GOT3 (cell line): ENCODE measurements around the gene SMPD3.

Experiments
- DNase-seq: peaks from one replicate; lab custom pipeline; 2025; ENCODE audit warnings: mixed read lengths; lab: John Stamatoyannopoulos, UW

SMPD3 gene

DNA sequence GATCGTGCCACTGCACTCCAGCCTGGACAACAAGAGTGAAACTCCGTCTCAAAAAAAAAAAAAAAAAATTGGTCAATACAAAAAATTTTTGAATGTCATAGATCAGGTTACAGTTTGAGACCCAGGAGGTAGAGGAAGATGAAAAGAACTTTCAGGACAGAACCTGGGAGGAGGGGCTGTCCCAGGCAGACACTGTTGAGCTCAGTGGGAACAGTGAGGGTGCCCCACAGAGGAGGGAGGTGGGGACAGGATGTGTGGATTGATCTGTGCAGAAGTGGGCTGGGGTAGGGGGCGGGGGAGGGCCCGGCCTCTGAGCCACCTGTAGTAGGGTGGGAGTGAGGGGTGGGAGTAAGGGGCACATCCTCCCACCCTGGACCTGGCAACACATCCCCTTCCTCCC lies 79.1 kb downstream of the SMPD3 start:
- no peak for DNase-seq

DNA sequence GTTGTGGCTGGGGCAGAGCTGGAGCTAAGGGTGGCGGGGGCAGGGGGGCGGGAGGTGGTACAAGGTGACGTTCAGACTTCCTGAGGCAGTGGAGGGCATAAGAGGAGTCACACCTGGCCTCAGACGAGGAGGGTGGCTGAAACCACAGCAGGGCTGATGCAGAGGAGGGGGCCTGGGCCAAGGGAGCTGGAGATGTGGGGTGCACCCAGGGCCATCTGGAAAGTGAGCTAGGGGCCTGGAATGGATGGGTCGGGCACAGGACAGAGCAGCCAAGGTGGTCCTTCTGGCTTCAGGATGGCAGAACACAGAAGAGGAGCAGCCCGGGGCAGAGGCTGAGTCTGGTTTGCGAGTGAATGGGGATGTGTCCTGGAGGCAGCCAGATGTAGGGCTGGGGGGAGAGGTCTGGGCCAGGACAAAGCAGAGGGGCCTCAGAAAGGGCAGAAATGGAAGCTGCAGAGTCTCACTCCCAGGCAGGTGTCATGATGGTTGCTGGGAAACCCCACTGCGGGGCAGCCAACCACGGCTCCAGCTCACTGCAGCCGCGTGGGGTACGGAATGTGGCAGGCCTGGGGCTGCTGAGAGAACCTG lies 79.9 kb downstream of the SMPD3 start:
- no peak for DNase-seq

DNA sequence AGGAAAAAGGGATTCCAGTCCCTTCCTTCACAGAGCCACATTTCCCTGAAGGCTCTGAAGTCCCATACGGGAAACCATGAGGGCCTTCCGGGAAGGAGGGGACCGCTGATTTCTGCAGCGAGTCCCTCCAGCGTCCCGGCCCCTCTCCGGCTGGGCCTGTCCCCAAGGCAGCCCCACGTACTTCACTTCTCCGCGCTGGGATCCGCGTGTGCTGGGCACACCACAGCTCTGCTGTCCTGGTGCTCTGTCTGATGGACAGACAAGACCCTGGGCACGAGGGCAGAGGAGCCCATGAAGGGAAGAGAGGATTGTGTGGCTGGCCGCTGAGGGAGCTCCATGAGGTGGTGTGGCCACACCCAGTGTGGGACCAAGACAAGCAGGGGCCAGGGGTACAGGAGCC lies 80.4 kb downstream of the SMPD3 start:
- no peak for DNase-seq

DNA sequence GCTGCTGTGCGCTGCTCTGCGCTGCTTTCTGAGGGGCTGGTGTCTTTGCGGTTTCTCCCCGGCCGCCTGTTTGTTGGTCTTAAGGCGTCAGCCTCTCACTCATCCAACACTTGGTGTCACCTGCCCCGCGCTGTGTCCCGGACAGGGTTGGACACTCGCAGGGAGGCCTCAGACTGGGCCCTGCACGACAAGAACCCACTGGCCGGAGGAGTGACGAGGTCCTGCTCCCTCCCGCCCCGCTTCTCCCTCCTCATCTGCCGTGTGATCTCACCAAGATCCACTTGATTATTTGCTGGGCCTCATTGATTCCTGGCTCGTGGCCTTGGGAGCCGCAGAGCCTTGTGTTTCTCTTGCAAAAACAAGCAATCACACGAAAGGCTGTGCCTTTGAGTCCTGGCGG lies 80.9 kb downstream of the SMPD3 start:
- no peak for DNase-seq

DNA sequence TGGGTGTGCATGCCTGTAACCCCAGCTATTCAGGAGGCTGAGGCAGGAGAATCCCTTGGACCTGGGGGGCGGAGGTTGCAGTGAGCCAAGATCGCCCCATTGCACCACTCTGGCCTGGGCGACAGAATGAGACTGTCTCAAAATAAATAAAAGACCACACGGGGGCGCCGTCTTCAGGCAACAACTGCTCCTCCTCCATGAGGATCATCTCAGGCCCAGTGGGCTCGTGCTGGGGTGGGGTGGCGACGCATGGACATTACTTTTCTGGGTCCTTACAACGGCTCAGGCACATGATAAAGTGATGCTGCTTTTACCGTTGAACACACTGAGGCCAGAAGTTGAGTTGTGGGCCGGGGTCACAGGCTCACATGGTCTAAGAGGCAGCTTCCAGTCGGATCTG lies 81.3 kb downstream of the SMPD3 start:
- DNase-seq: no peak

DNA sequence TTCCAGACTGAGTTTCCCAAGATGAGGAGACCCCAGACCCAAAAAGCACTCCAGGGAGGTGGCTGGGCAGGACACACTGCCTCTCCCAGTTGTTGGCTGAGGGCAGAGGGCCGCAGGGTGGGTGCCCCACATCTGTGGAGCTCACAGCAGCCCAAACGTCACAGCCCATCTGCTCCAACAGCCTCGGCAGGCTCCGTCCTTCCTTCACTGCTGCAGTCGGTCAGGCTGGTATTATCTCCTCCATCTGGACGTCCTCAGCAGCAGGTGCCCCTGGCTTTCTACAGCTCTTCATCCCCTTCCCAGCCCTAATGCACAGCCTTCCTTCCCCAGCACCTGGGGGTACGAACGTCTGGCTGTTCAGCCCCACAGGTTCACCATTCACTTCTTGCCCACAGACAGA lies 82.2 kb downstream of the SMPD3 start:
- DNase-seq: no peak

DNA sequence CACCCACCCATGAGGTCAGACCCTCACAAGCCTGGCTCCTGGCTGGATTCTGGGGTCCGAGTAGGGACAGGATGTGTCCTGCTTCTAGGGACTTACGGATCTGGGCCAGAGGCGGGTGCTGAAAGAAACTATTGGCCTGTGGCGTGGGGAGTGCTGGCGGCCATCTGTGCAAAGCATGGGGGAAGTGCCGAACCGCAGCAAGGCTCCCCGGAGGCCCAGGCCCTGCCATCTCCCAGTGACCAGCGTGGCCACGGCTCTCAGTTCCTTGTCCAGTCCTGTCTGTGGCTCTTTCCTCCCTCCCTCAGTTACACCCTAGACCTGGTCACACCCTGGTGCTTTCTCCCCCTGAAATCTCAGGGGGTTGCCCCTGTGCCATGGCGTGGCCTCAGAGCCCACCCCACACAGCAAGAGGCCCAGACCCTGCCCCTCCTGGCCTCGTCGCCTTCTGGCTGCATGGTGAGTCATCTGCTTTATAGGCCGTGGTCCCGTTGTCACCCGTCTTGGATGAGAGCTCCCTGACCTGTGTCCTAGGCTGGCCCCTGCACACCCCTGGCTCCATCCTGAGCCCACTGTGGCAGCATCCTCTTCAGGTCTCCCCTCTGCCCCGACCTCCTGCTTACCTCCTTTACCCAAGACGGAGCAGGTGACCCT lies 83.0 kb downstream of the SMPD3 start:
- DNase-seq: no peak

DNA sequence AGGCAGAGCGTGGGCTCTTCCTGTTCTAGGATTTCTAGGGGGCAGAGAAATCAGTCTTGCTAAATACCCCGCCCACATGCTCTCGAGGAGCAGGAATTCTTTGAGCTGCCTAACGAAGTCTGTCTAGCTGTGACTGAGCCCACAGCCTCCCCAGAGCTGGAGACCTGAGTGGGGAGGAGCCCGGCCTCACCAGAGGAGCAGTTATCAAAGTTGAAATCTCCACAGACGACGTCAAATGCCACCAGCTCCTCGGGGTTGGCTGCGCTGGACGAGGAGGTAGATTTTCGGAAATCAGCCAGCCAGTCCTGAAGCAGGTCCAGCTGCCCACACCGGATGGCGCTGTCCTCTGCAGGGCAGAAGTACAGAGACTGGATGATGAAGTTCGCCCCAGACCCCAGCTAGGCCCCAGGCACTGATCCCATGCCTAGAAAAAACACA lies 83.7 kb downstream of the SMPD3 start:
- DNase-seq: no peak

DNA sequence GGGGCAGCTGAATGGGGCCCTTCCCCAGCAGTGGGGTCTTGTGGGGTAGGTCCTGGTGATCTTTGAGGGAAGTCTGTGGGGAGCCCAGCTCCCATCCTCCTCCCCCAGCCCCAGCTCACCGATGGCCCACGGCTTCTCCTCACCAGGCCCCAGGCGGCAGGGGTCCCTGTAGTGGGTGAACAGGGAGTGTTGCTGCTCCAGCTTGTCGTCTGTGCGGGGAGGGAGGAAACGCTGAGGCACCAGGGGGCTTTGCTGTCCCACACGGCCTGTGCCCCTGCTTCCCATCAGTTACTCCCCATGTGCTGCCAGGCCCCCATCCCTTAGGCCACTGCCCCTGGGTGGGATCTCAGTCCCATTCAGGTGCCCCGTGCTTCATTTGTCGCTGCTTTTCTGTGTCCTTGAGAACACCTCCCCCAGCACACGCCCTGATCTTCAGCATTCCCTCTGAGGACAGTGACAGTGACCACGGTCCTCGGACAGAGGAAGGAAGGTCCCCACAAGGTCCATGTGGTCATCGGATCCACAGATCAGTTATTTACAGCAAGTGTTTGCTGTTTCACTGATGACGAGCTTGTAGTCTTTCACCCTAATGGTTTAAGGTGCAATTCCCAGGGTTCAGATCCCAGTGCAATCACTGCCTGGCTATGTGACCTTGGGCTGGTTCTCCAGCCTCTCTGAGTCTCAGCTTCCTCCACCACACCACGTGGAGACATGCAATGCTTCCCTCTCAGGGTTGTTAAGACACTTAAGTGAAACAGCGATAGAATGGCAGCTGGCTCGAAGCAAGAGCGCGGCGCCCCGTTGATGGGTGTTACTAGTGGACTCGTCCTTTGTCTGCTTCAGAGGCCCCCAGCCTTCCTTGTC lies 84.4 kb downstream of the SMPD3 start:
- DNase-seq: no peak

DNA sequence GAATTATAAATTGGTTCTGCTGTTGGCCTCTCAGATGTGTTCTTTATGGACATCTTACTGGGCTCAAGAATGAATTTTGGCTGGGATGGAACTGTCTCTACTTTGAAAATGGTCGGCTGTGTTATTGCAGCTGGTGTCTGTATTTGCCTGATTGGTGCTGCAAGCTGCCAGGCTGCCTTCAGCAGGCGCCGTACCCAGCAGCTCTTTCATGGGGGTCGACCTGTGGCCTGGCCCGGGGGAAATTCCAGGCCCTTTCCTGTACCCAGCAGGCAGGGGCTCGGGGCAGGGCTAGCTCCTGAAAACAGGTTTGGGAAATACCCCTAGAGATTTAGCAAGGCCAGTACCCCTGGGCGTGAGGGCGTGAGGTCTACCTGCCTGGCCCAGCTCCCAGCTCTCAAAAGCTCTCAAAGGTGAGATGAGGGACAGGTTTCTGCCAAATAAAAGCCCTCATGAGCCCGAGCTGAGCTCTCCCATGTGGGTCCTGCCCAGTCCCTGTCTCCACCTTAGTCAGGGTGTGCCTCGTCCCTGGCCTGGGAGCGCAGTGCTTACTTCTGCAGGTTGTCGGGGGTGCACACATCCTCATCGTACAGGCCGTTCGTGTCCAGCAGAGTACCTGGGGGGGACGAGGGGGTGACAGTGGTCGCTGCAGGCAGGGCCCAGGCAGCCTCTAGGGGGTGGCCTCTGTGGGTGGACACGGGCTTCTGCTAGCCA lies 85.2 kb downstream of the SMPD3 start:
- DNase-seq: no peak

DNA sequence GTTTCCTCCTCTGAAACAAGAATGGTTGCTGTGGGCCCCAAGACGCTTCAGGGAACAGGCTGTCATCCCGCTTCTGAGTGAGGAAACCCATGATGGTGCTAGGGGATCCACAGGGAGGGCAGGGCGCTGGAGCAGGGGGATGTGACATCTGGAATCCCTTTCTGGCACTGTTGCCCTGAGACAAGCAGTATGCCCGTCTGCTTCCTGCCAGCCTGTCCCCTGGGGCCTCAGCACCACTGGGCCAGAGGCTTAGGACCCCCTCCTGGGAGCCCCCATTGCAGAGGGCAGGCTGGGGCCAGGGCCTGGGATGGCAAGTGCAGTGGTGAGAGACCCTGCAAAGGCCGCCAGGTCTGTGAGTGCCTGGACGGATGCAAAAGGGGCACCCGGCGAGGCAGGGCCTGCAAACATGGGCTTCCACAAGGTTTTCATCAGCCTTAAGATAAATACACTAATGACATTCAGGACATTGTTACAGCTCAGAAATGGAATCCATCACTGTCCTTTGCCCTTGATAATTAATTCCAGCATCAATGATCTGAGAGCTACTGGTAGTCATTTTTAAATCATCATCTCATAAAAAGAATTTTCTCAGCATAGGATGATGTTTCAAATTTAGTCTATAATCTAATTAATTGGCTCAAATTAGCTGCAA lies 85.9 kb downstream of the SMPD3 start:
- no peak for DNase-seq

DNA sequence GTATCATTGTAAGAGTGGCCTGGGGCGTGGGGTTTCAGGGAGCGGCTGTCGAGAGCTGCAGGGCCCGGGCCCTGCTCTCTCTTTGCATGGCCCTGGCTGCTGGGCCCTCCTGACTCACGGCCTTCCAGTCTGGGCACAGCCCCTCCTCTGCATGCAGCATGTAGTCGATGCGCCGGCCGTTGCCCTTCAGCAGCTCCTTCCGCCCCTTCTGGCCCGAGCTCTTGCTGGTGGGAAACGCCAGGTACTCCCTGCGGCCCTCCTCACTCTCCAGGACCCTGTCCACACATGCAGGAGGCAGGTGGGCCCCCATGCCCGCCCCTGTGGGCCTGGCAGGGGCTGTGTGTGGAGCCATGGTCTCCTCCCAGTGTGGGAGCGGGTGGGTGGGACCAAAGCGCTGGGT lies 86.8 kb downstream of the SMPD3 start:
- no peak for DNase-seq

DNA sequence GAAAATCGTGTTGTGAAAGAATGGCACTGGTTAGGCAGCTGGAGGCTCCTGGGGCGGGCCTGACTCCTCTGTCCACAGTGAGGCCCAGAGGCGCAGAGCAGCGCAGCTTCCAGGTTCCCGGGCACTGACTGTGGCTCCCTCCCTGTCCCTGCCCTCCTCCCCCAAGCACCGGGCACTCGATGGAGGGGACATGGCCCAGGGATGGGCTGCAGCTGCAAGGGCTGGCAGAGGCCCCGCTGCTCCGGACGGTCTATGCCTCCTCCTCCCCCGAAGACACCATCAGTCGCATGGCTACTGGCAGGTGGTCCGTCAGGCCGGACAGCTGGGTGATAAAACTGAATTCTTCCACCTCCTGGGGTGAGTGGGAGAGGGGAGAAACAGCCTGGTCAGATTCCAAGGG lies 87.4 kb downstream of the SMPD3 start:
- DNase-seq: no peak

DNA sequence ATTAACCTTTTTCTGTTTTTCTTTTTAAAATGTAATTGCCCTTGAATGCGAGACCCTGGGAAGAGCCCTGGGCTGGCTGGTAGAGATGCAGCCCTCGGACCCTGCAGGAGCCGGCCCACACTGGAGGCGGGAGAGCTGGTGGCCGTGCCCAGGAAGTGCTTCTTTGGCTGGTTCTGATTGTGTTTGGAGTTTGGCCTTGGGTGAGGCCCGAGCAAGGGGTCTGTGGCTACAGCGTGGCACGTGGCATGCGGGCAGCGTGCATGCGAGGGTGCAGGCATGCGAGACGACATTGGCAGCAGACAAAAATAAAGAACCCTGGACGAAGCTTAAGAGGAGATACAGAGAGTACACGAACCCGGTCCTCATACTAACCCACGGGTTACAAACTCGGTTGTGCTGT lies 87.8 kb downstream of the SMPD3 start:
- no peak for DNase-seq

DNA sequence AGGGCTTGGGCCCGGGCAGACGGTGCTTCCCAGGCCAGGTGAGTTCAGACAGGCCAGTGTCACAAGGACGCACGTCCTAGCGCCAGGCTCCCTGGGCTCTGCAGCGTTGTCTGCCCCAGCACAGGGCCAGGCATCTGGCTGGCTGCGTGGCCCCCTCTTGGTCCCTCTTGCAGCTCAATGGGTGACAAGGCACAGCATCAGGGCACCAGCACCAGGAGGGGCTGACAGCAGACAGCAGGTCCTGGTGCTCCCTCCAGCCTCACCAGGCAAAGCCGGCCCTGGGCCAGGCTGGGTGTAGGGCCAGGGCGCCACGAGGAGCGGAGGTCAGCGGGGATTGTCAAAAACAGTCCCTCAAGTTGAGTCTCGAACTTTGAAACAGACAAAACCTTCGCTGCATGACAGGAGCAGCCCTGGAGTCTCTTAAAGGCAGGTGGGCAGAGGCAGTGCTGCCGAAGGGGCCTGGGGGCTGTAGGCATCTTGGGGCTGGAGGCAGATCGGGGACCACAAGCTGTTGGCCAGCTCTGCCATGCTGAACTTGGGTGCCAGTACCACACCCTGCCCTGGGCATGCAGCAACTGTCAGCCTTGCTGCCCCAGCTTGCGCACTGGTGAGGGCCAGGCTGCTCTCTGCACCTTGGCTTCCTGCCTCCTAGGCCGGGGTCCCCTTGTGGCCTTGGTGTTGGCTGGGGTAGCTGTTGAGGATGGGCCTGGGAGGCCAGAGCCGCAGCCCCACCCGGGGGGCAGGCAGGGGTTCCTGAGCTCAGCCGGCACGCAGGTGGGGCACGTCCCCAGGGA lies 88.7 kb downstream of the SMPD3 start:
- DNase-seq: no peak

DNA sequence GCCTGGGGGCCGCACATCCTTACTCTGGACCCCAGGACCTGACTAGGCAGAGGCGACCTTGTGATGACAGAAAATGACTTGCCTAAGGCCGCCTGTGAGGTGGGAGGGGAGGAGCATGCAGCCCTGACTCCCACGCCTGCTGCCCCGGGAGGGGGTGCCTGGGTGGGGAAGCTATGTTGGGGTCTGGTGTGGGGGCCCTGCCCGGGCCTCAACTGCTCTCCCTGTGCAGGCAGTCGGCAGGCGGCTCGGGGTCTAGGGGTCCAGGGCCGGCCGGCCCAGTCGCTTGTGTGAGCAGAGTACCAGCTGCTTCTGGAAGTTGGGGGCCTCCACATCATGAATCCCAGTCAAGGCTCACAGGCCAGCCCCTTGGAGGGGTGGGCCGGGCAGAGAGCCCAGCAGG lies 89.4 kb downstream of the SMPD3 start:
- DNase-seq: no peak

DNA sequence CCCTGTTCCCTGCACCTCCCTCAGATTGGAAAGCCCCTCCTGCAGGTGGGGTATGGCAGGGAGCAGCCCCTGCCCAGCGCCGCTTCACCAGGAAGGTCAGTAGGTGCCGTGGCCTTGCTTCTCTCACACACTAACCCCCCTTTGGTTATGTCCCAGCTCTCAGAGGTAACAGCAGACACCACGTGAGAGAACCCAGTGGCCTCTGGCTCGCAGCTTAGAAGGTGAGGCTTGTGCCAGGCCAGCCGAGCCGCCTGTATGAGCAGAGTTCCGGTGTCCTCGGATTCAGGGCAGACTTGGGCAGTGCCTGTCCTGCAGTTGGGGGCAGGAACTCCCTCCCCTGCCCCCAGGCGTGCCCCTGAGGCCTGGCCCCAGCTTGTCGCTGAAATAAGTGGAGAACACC lies 90.4 kb downstream of the SMPD3 start:
- no peak for DNase-seq

DNA sequence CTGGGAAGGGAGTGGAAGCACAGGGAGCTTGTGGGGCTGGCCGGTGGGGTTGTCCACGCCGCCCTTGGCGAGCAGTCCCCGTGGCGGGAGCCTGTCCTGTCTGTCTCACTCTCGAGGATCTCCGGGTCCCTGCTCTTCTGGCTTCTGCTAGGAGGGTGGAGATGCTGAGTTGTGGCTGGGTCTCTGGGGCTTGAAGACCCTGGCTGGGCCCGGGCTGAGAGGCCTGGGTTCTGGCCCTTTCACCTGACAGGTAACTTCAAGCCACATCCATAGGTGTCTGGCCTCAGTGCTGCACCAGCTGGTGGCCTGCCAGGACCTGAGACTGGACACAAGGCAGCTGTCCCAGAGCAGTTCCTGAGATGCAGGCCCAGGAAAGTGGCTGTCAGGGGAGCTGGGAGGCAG lies 90.8 kb downstream of the SMPD3 start:
- DNase-seq: no peak

DNA sequence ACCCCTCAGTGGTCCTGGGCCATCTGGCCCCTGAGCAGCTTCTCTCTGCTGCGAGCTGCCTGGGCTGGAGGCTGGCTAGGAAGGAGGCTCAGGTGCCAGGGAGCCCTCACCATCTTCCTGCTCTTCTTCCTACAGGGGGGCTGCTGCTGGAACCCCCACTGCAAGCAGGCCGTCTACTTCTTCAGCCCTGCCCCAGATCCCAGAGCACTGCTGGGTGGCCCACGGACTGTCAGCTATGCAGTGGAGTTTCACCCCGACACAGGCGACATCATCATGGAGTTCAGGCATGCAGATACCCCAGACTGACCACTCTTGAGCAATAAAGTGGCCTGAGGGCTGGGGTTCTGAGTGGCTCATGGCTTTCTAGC lies 91.4 kb downstream of the SMPD3 start:
- DNase-seq: no peak

DNA sequence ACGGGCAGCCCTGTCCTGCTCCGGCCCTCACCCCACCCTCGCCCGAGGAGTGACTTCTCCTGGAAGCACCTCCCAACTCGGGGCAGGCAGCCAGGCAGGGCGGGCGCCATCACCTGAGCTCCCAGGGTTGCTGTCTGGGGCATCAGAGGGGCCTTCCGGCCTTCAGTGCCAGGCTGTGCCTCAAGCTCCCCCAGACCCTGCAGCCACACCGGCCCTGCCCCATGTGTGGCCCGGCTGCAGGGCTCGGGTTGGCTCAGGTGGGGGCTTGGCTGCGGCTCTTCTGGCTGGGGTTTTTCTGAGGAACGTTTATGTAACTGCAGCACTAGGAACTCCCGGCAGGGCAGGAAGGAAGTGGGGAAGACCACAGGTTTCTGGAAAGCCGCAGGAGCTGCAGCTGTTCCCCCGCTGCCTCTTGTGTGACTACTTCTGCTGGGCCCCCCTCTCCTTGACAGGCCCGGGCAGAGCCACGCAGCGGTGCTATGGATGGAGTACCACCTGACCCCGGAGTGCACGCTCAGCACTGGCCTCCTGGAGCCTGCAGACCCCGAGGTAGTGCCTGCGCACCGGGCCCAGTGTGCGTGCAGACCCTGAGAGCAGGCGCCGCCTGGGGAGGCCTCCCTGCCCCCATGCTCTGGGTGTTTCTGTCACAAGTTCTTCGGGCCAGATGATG lies 91.9 kb downstream of the SMPD3 start:
- DNase-seq: no peak
